BLaER1 treated with 17β-estradiol and CSF1 and Interleukin-3, amounts not matched to agents 10 nM and 100 nM (cell line): ENCODE data around the gene ABI3BP.

Experiments
- H3K27ac ChIP-seq, 11 experiments: shearing (Covaris generic); formaldehyde crosslinking; 2 replicates each; pipeline ENCODE4 v1.8.1; 2022
- H3K27me3 ChIP-seq, 11 experiments: shearing (Covaris generic); formaldehyde crosslinking; 2 replicates each; pipeline ENCODE4 v1.8.1; 2022
- H3K36me3 ChIP-seq, 11 experiments: shearing (Covaris generic); formaldehyde crosslinking; 2 replicates each; pipeline ENCODE4 v1.8.1; 2022
- H3K4me1 ChIP-seq, 10 experiments: shearing (Covaris generic); formaldehyde crosslinking; 2 replicates each; pipeline ENCODE4 v1.8.1; 2022
- H3K4me2 ChIP-seq, 11 experiments: shearing (Covaris generic); formaldehyde crosslinking; 2 replicates each; pipeline ENCODE4 v1.8.1; 2022
- H3K4me3 ChIP-seq, 10 experiments: shearing (Covaris generic); formaldehyde crosslinking; 2 replicates each; pipeline ENCODE4 v1.8.1; 2022
- H3K9ac ChIP-seq, 11 experiments: shearing (Covaris generic); formaldehyde crosslinking; 2 replicates each; pipeline ENCODE4 v1.8.1; 2022
- H3K9me3 ChIP-seq, 11 experiments: shearing (Covaris generic); formaldehyde crosslinking; replicated peaks in 1 of 11; 2 replicates each; pipeline ENCODE4 v1.8.1; 2022
- H4K20me1 ChIP-seq, 11 experiments: shearing (Covaris generic); formaldehyde crosslinking; 2 replicates each; pipeline ENCODE4 v1.8.1; 2022
- Cebpa-rat ChIP-seq, 11 experiments: shearing (Covaris generic); IDR thresholded peaks; 2 replicates each; pipeline ENCODE4 v1.8.1; 2022

ABI3BP gene

GRCh38 chr3:100993309-100993708 lies at the start of gene ABI3BP:
TSS of gene ABI3BP (minus strand) at chr3:100993421. CDS start at chr3:100993384, 37 bp downstream.
- H3K27ac ChIP-seq = no peak within 1 kb of the TSS
- no peaks in the 10 kb centered on the region for H3K36me3 ChIP-seq
- no peak for TF ChIP-seq Cebpa-rat (IDR thresholded peaks at IDR 0.05)
- no peaks in the 10 kb centered on the region for H3K4me1 ChIP-seq
- H3K27me3 ChIP-seq = no peaks in the 10 kb centered on the region
- H3K4me3 ChIP-seq = no peak within 1 kb of the TSS
- H3K9ac ChIP-seq = no peak within 1 kb of the TSS
- H3K4me2 ChIP-seq = no peak within 1 kb of the TSS
- H4K20me1 ChIP-seq = no peaks in the 10 kb centered on the region
- no peaks in the 10 kb centered on the region for H3K9me3 ChIP-seq

- TF ChIP-seq Cebpa-rat (IDR thresholded peaks at IDR 0.05) = no peak
- no peak overlapping the region for H3K9ac ChIP-seq
- no peaks in the 10 kb centered on the region for H4K20me1 ChIP-seq
- no peaks in the 10 kb centered on the region for H3K9me3 ChIP-seq
- H3K4me1 ChIP-seq = peaks cover 0 to 12% (median 5%) of the 10 kb centered on the region in 10 experiments; a peak in 7 of 20 replicates
- H3K4me2 ChIP-seq = peak overlapping the region in 1 of 11 experiments; percentile 12; a peak in 1 of 22 replicates
- no peak overlapping the region for H3K4me3 ChIP-seq
- no peaks in the 10 kb centered on the region for H3K36me3 ChIP-seq
- H3K27me3 ChIP-seq = no peaks in the 10 kb centered on the region
- H3K27ac ChIP-seq = no peak overlapping the region
Measured at GRCh38 chr3:101039285-101039684, 46.1 kb upstream of the ABI3BP start.

- no peaks in the 10 kb centered on the region for H3K36me3 ChIP-seq
- no peak overlapping the region for H3K27ac ChIP-seq
- TF ChIP-seq Cebpa-rat (IDR thresholded peaks at IDR 0.05) = no peak
- no peaks in the 10 kb centered on the region for H3K27me3 ChIP-seq
- peak overlapping the region in 2 of 11 experiments; percentile 4 to 12; a peak in 2 of 22 replicates for H3K4me2 ChIP-seq
- no peaks in the 10 kb centered on the region for H3K9me3 ChIP-seq
- H3K9ac ChIP-seq = no peak overlapping the region
- H3K4me3 ChIP-seq = no peak overlapping the region
- H3K4me1 ChIP-seq = peaks cover 0 to 12% (median 5%) of the 10 kb centered on the region in 10 experiments; a peak in 7 of 20 replicates
- no peaks in the 10 kb centered on the region for H4K20me1 ChIP-seq
Measured at GRCh38 chr3:101038880-101039279, 45.7 kb upstream of the ABI3BP start.

- no peaks in the 10 kb centered on the region for H3K9me3 ChIP-seq
- no peaks in the 10 kb centered on the region for H3K36me3 ChIP-seq
- peak overlapping the region in 1 of 11 experiments; percentile 4; a peak in 1 of 22 replicates for H3K4me2 ChIP-seq
- no peak overlapping the region for H3K9ac ChIP-seq
- H3K4me3 ChIP-seq = no peak overlapping the region
- no peaks in the 10 kb centered on the region for H4K20me1 ChIP-seq
- no peak for TF ChIP-seq Cebpa-rat (IDR thresholded peaks at IDR 0.05)
- no peak overlapping the region for H3K27ac ChIP-seq
- peaks cover 0 to 12% (median 5%) of the 10 kb centered on the region in 10 experiments; a peak in 7 of 20 replicates for H3K4me1 ChIP-seq
- H3K27me3 ChIP-seq = no peaks in the 10 kb centered on the region
Measured at GRCh38 chr3:101038393-101038792, 45.2 kb upstream of the ABI3BP start.

GRCh38 chr3:101037613-101038012 lies 44.4 kb upstream of the ABI3BP start:
- Histone ChIP-seq H3K4me3 (no peak overlapping the region), H3K9ac (no peak overlapping the region), H4K20me1 (no peaks in the 10 kb centered on the region), H3K4me1 (peaks cover 0 to 12% (median 5%) of the 10 kb centered on the region in 10 experiments; a peak in 7 of 20 replicates), H3K36me3 (no peaks in the 10 kb centered on the region), H3K27ac (no peak overlapping the region), H3K9me3 (no peaks in the 10 kb centered on the region), H3K27me3 (no peaks in the 10 kb centered on the region), H3K4me2 (no peak overlapping the region)
- TF ChIP-seq Cebpa-rat (IDR thresholded peaks at IDR 0.05) = no peak

- TF ChIP-seq Cebpa-rat (IDR thresholded peaks at IDR 0.05) = no peak
- no peak overlapping the region for H3K4me3 ChIP-seq
- no peaks in the 10 kb centered on the region for H3K36me3 ChIP-seq
- no peak overlapping the region for H3K27ac ChIP-seq
- no peak overlapping the region for H3K4me2 ChIP-seq
- peaks cover 0 to 5% (median 0%) of the 10 kb centered on the region in 11 experiments; a peak in 2 of 22 replicates for H3K9me3 ChIP-seq
- no peak overlapping the region for H3K9ac ChIP-seq
- peaks cover 0 to 12% (median 5%) of the 10 kb centered on the region in 10 experiments; a peak in 7 of 20 replicates for H3K4me1 ChIP-seq
- no peaks in the 10 kb centered on the region for H4K20me1 ChIP-seq
- H3K27me3 ChIP-seq = no peaks in the 10 kb centered on the region
Measured at GRCh38 chr3:101036676-101037075, 43.5 kb upstream of the ABI3BP start.

GRCh38 chr3:101036213-101036618 lies 43.0 kb upstream of the ABI3BP start:
- TF ChIP-seq Cebpa-rat (IDR thresholded peaks at IDR 0.05) = no peak
- H3K36me3 ChIP-seq = no peaks in the 10 kb centered on the region
- no peak overlapping the region for H3K27ac ChIP-seq
- H3K4me2 ChIP-seq = no peak overlapping the region
- H3K4me3 ChIP-seq = no peak overlapping the region
- no peak overlapping the region for H3K9ac ChIP-seq
- H3K9me3 ChIP-seq = peaks cover 0 to 5% (median 0%) of the 10 kb centered on the region in 11 experiments; a peak in 2 of 22 replicates
- peaks cover 0 to 12% (median 5%) of the 10 kb centered on the region in 10 experiments; a peak in 7 of 20 replicates for H3K4me1 ChIP-seq
- H4K20me1 ChIP-seq = no peaks in the 10 kb centered on the region
- no peaks in the 10 kb centered on the region for H3K27me3 ChIP-seq

GRCh38 chr3:101027286-101027685 lies 34.1 kb upstream of the ABI3BP start:
- Histone ChIP-seq H3K4me3 (no peak overlapping the region), H3K36me3 (no peaks in the 10 kb centered on the region), H4K20me1 (no peaks in the 10 kb centered on the region), H3K9me3 (peaks cover 0 to 16% (median 9%) of the 10 kb centered on the region in 11 experiments; a peak in 14 of 22 replicates), H3K4me1 (no peaks in the 10 kb centered on the region), H3K27me3 (no peaks in the 10 kb centered on the region), H3K27ac (no peak overlapping the region), H3K4me2 (no peak overlapping the region), H3K9ac (no peak overlapping the region)
- no peak for TF ChIP-seq Cebpa-rat (IDR thresholded peaks at IDR 0.05)

GRCh38 chr3:101026881-101027280 lies 33.7 kb upstream of the ABI3BP start:
- TF ChIP-seq Cebpa-rat (IDR thresholded peaks at IDR 0.05) = no peak
- Histone ChIP-seq H3K36me3 (no peaks in the 10 kb centered on the region), H3K9me3 (peaks cover 0 to 16% (median 9%) of the 10 kb centered on the region in 11 experiments; a peak in 14 of 22 replicates), H4K20me1 (no peaks in the 10 kb centered on the region), H3K4me2 (no peak overlapping the region), H3K9ac (no peak overlapping the region), H3K27me3 (no peaks in the 10 kb centered on the region), H3K4me3 (no peak overlapping the region), H3K27ac (no peak overlapping the region), H3K4me1 (no peaks in the 10 kb centered on the region)

- Histone ChIP-seq H3K36me3 (no peaks in the 10 kb centered on the region), H3K9me3 (peaks cover 0 to 16% (median 9%) of the 10 kb centered on the region in 11 experiments; a peak in 14 of 22 replicates)
- TF ChIP-seq Cebpa-rat (IDR thresholded peaks at IDR 0.05) = no peak
Measured at GRCh38 chr3:101026244-101026643, 33.0 kb upstream of the ABI3BP start.

More at GRCh38 chr3:101026244-101026643, 33.0 kb upstream of the ABI3BP start:
- H3K4me3 ChIP-seq = no peak overlapping the region
- no peak overlapping the region for H3K27ac ChIP-seq
- no peaks in the 10 kb centered on the region for H3K4me1 ChIP-seq
- H3K9ac ChIP-seq = no peak overlapping the region
- no peaks in the 10 kb centered on the region for H4K20me1 ChIP-seq
- H3K4me2 ChIP-seq = no peak overlapping the region
- H3K27me3 ChIP-seq = no peaks in the 10 kb centered on the region
